A204.1 (cell line): ENCODE measurements around the gene UBFD1.
"Not testable (repeated sequence)": the region's sequence is repeated elsewhere in the genome, so short reads cannot be mapped to it uniquely, and the experiment has no call there.

Experiments used
- FAIRE-seq: peaks from 2 replicates; lab custom pipeline; 2012; peaks lifted over from hg19 to GRCh38; lab: Jason Lieb, UNC

Gene UBFD1

DNA sequence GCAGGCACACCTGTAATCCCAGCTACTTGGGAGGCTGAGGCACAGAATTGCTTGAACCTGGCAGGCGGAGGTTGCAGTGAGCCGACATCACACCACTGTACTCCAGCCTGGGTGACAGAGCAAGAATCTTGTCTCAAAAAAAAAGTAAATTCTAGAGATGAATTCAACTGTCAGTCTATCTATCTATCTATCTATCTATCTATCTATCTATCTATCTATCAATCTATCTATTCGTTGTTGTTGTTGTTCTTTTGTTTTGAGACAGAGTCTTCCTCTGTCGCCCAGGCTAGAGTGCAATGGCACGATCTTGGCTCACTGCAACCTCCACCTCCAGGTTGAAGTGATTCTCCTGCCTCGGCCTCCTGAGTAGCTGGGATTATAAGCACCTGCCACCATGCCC, 53.4 kb downstream of the UBFD1 start:
- FAIRE-seq: not testable (repeated sequence)

DNA sequence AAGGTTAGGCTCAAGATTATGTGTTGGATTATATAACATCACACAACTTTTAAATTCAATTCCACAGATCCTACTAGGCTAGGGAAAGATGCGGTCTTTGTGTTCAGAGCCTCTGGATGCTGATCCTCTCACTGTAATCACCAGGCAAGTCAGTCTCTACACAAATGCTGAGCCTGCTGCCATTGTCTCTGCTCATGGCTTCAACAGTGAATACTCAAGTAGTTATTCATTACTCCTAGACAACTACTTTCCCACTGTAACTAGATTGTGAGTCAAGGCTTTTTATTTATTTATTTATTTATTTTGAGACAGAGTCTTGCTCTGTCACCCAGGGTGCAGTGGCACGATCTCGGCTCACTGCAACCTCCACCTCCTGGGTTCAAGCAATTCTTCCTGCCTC, 54.4 kb downstream of the UBFD1 start:
- FAIRE-seq: no peak

DNA sequence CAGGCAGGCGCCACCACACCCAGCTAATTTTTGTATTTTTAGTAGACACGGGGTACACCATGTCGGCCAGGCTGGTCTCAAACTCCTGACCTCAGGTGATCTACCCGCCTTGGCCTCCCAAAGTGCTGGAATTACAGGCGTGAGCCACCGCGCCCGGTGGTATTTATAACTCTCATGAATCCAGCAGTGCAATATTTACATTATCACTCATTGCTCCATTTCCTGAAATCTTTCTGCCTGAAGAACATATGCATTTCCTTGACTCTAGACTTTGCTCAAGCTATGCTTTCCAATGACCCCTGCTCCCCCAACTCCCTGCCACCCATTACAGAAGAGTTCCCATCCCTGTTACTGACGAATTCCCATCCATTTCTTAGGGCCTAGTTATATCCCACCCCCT, 58.3 kb downstream of the UBFD1 start:
- no peak for FAIRE-seq
